ENCODE measurements around the gene ZNF821.
A peak's percentile ranks its signal among the peaks of the same experiment; 100 is the strongest.
"Not testable (repeated sequence)": the region's sequence is repeated elsewhere in the genome, so short reads cannot be mapped to it uniquely, and the experiment has no call there.

Gene ZNF821, protein sequence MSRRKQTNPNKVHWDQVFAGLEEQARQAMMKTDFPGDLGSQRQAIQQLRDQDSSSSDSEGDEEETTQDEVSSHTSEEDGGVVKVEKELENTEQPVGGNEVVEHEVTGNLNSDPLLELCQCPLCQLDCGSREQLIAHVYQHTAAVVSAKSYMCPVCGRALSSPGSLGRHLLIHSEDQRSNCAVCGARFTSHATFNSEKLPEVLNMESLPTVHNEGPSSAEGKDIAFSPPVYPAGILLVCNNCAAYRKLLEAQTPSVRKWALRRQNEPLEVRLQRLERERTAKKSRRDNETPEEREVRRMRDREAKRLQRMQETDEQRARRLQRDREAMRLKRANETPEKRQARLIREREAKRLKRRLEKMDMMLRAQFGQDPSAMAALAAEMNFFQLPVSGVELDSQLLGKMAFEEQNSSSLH

DNA sequence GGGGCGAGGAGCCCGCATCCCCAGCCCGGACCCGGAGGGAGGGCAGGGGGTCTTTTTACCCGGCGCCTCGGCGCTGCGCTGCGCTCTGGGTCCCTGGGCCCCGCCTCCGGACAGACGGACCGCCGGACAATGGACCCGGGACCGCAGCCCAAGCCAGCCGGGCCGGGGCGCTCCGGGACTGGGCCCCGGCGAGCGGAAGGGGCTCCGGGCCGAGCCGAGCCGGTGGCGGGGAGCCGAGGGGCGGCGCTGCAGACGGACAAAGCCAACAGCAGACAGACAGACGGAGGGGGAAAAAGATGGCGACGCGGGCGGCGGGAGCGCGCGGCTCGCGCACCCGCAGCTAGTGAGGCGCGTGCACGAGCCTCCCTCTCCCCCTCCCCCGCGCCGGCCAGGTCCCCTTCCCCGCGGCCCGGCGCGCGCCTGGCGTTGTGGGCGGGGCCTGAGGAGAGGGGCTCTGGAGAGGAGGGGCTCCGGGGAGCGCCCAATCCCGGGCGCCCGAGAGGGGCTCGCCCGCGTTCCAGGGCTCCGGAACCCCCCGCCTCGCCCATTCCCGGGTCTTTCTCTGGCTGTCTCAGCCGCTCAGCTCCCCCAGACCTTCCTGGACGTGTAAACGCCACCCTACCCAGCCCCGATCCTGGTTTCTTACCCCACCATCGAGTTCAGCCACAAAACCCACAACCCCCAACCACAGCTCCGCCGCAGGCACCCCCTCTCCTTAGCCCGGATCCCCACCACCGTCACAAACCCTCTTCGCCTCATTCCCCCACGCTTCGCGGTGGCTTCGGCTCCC is at the start of gene ZNF821:
ZNF821 (minus strand) TSS at position 334 of the 790 bp plus-strand sequence. CDS start 4,236 bp downstream, outside the sequence.
- DNase-seq: peak; percentile 84

DNA sequence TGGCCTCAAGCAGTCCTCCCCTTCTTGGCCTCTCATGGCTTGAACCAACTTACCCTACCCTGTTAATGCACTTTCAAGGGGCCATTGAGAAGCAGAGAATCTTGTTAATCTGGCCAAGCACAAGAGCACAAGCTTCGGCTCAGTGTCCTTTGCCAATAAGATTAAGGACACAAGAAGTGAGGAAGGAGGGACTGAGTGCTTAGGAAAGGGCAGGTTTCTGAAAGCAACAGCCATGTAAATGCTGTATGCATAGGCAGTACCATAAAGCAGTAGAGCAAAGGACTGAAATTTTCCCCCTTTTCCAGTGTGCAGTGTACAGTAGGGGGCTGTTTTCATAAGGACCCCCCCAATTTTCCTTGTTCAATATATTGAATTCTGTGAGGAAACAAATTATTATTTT is 49.0 kb upstream of the ZNF821 start:
- DNase-seq: no peak

DNA sequence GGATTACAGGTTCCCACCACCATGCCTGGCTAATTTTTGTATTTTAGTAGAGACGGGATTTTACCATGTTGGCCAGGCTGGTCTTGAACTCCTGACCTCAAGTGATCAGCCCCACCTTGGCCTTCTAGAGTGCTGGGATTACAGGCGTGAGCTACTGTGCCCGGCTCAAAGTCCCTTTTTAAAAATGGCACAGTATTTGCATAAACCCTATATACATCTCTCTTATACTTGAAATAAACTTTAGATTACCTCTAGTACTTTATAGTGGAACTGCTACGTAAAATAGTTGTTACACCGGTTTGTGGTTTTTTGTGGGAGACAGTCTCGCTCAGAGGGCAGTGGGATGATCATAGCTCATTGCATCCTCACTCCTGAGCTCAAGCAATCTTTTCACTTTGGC is 47.6 kb upstream of the ZNF821 start:
- DNase-seq: no peak

DNA sequence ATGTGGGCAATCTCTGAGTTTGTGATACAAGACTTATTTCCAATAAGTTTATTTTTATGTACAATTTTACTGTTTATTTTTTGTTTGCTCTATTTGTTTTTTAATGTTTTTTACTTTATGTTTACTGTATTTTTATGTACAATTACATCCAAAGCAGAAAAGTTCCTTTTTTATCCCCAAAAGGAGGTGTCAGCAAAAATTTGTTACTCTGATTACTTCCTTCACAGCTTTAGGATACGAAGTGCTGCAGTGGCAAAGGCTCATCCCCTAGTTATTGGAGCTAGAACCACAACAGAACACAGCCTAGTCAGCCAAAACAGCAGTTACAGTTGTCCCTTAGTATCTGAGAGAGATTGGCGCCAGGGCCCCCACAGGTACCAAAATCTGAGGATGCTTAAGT is 47.0 kb upstream of the ZNF821 start:
- peak; percentile 23 for DNase-seq

DNA sequence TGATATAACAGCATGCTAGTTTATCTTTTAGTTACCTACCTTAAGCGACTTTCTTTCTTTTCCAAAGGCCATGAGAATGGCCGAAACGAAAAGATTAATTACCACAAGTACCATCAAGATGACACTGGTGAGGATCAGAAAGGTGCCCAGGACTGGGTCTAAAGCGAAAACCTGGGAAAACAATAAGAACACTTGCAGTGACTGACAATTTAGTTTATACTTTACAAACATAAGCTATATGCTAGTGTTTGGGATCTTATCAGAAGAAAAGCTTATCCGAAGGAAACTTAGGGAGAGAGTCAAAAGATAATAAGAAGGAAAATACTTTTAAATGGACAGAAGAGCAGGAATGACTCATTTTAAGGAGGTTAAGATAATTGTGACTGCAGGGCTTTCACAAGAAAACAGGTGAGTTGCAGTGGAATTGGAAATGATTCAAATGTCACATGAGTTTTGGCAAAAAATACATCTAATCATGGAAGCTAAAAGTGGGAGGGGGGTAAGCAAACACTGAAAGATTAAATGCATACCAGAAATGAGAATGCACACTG is 46.1 kb upstream of the ZNF821 start:
- DNase-seq: no peak

DNA sequence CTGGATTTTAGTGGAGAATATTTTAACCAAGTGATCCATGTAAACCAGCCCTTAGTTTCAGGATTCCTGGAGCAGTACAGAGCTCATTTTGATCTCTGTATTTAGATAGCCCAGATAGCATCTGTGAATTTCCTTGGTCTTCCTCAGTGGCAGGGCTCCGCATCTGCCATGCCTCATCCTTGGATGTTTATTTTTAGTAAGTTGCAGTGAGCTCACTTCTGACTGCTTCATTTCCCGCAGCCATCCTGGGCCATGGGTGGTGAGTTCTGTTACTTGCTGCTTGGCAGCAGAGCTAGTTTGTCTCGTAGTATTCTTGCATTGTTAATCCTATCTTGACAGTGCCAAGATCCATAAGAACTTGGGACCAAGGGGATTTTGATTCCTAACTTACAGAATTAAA is 45.1 kb upstream of the ZNF821 start:
- DNase-seq: no peak

DNA sequence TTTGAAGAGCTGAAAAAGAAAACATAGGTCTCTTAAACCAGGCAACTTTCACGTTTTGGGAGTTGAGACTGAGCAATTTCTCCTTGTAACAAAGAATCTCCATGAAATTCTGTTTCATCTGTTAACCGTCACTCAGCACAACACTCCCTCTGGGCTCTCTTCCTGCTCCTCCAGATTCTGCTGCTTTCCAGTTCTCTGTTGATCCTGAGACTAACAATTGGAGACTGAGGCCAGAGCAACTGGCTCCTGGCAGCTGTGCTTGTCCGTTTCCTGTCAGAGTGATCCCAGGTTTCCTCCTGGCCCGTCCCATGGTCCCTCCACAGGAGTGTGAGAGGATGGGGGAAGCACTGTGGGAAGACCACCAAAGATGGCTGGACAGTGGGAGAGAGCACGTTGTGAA is 43.8 kb upstream of the ZNF821 start:
- DNase-seq: no peak

DNA sequence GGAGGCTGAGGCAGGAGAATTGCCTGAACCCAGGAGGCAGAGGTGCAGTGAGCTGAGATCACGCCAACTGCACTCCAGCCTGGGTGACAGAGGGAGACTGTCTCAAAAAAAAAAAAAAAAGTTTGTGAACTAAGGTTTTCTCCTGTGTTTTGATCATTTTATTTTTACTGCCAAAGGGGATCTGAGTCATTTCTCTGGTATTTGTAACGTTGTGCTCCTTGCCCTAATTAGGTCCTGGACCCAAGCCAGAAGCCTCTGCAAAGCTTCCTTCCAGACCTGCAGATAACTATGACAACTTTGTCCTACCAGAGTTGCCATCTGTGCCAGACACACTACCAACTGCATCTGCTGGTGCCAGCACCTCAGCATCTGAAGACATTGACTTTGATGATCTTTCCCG is 43.4 kb upstream of the ZNF821 start:
- DNase-seq: peak; percentile 90

DNA sequence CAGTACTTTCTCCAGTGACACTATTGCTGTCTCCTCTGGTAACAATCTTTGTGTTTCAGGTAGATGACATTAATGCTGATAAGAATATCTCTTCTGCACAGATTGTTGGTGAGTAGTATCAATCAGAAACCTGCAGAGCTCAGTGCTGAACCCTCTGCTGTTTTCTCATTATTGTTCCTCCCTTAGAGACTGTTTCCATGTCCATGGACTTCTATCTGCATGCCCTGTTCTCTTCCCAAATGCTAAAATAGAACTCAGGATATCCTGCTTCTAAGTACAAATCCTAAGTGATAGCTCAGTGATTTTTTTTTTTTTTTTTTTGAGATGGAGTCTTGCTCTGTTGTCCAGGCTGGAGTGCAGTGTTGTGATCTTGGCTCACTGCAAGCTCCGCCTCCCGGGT is 40.7 kb upstream of the ZNF821 start:
- DNase-seq: no peak

DNA sequence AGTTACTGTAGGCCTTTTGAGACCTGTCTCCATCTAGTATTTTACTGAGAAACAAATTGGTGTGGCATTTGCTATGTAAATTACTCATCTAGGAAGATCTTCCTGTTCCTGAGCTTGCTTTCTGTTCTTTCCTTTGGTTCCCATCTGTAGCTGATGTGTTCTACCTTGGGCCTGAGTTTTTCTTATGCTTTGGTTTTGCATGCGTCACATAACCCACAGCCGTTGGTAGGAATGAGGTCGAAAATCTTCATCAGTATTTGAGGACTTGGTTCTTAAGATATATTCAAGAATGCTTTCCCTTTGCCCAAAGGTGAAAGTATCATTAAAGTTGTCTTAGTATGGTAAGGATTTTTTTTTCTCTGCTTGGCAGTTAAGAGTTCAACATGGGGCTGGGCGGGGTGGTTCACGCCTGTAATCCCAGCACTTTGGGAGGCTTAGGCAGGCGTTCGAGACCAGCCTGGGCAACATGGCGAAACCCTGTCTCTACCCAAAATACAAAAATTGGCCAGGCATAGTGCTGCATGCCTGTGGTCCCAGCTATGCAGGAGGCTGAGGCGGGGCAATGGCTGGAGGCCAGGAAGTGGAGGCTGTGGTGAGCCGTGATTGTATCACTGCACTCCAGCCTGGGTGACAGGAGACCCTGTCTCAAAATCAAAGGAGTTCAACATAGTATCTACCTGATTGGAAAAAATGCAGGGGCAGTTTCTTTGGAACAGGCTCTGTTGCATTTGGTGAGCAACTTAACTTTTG is 40.1 kb upstream of the ZNF821 start:
- DNase-seq: no peak

DNA sequence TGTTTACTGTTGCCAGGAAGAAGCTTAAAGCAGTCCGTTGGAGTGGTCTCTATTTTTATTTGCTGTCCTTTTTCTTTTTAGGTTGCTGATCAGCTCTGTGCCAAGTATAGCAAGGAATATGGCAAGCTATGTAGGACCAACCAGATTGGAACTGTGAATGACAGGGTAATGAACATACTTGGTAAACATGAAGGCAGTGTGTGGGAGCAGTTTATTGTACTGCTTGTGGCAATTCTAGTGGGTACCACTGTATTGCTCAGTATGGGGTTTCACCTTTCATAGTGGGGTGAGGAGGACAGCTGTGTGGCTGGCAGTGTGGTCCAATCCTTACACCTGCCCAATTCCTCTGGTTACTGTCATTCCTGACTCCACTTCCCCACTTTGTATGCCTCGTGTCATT is 36.7 kb upstream of the ZNF821 start:
- no peak for DNase-seq

DNA sequence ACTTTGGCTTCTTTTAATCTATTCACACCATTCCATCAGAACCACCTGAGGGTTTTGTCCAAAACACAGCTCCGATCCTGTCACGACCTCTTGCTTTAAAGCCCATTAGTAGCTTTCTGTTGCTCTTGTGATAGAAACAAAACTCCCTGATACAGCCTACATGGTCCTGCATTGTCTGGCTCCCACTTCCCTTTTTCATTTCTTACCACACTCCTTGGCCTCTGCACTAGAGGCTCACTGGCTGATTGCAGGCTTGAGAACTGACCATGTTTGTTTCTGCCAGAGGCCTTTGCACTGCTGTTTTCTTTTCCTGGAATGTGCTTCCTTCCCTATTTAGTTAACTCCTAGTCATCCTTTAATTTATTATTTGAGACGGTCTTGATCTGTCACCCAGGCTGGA is 35.1 kb upstream of the ZNF821 start:
- peak; percentile 53 for DNase-seq

DNA sequence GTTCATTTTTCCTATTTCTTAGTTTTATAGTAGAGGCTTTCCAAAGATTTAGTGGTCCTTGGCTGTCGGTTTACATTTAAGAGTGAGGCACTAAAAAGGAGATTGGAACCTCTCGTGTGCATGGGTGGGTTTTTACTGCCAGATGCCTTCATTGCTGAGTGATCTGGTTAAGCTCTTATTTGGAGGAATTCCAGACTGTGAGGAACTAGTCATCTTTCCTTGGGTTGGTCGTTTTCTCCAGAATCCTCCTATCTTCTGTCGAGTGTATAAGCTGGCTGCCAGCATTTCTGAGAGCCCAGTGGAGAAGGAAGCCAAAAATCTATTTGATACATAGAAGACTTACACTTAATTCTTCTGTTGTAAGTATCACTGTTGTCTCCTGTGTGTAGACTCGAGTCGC is 33.9 kb upstream of the ZNF821 start:
- DNase-seq: no peak

DNA sequence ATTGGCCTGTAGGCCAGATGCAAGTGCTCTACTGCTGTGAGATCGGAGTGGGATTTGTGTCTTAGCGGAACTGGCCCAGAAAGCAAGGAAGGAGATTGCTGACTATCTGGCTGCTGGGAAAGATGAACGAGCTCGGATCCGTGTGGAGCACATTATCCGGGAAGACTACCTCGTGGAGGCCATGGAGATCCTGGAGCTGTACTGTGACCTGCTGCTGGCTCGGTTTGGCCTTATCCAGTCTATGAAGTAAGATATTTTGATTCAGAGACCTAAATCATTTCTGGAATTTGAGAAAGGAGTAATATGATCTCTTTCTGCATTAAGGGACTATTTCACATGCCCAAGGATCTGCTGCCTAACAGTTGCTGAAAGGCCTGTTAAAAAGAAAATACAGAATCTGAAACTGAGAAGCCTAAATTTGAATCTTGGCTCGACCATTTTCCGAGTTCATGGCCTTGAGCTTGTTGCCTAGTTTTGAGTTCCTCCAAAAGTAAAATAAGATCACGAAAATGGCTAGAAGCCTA is 32.5 kb upstream of the ZNF821 start:
- DNase-seq: no peak

DNA sequence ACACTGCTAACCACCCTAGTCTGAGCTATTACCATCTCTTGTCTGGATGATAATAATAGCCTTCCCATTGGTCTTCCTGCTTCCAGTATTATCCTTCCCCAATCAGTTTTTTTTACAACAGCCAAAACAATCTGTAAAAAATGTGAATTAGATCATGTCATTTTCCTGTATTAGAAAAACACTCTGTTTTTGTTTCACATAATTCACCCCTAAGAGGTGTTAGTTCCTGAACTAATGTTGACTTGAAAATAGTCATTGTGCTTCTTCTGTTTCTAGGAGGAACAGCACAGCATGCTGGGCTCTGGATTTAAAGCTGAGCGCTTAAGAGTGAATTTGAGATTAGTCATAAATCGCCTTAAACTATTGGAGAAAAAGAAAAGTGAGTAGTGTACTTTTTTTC is 31.4 kb upstream of the ZNF821 start:
- no peak for DNase-seq

DNA sequence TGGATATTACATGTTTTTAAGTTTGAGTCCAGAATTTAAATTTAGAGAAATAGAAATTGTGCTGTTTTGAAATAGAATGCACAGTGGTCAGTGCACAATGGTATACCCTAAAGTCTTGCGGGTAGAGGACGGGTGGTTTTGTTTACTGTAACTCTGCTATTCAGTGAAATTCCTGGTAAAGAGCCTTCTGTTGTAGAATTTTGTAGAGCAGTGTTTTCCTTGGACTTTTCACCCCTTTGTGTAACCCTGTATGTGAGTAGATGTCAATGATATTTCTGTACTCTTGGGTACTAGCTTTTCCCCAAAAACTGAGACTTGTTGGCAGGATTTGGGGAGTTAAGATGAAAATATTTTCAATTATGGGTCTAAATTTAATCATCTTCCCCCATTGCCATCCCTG is 30.8 kb upstream of the ZNF821 start:
- DNase-seq: no peak

DNA sequence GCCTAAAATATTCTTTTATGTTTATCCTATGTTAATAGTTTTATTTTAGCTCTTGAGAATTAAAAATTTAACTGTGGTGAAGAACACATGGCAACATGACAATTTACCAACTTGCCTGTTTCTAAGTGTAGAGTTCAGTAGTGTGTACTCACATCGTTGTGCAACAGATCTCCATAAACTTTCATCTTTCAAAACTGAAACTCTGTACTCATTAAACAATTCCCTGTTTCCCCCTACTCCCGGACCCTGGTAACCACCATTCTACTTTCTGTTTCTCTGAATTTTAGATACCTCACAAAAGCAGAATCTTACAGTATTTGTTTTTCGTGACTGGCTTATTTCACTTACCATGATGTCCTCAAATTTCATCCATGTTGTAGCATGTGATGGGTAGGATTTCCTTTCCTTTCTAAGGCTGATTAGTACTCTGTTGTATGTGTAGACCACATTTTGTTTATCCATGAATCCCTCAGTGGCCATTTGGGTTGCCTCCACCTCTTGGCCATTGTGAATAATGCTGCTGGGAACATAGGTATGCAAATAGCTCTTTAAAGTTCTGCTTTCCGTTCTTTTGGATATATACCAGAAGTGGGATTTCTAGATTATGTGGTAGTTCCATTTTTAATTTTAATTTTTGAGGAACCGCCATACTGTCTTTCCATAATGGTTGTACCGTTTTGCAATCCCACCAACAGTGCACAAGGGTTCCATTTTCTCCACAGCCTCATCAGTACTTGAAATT is 28.7 kb upstream of the ZNF821 start:
- DNase-seq: no peak

DNA sequence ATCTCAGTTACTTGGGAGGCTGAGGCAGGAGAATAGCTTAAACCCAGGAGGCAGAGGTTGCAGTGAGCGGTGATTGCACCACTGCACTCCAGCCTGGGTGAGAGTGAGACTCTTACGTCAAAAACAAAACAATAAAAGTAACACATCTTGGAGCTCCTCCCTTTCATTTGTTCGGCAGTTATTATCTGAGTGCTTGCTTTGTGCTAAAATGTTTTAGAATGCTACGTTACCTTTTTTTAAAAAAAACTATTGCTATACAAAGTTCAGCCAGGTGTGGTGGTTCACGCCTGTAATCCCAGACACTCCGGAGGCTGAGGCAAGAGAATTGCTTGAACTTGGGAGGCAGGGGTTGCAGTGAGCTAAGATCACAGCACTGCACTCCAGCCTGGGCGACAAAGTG is 27.1 kb upstream of the ZNF821 start:
- no peak for DNase-seq

DNA sequence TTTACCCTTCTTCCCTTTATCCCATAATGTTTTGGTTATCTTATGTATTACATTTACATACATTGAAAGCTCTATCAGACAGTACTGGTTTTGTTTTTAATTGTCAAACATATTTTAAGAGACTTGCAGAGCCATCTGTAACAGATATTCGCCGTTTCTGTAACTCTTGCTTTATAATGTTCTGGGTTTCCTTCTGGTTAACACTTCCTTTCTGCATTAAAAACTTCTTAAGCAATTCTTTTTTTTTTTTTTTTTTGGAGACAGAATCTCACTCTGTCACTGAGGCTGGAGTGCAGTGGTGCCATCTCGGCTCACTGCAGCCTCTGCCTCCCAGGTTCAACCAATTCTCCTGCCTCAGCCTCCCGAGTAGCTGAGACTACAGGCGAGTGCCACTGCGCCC is 21.8 kb upstream of the ZNF821 start:
- not testable (repeated sequence) for DNase-seq

DNA sequence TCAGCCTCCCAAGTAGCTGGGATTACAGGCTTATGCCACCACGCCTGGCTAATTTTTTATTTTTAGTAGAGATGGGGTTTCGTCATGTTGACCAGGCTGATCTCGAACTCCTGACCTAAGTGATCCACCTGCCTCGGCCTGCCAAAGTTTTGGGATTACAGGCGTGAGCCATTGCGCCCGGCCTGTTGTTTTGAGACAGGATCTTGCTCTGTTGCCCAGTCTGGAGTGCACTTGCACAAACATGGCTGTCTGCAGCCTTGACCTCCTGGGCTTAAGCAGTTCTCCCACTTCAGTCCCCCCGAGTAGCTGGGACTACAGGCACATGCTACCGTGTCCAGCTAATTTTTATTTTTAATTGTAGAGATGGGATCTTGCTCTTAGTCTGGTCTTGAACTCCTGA is 20.3 kb upstream of the ZNF821 start:
- no peak for DNase-seq

DNA sequence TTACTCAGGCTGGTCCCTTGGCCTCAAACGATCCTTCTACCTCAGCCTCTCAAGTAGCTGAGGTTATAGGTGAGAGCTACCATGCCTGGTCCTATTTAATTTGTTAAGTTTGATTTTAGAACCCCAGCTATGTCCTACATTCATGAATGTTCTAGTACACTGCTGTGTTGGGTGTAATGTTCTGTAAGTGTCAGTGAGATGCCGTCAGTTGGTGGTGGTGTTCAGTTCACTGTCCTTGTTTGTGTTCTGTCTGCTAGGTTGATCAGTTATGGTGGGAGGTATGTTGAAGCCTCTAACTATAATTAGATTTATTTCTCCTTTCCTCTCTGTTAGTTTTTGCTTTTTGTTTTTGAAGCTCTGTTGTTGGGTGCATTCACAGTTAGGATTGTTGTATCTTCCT is 19.6 kb upstream of the ZNF821 start:
- DNase-seq: no peak

DNA sequence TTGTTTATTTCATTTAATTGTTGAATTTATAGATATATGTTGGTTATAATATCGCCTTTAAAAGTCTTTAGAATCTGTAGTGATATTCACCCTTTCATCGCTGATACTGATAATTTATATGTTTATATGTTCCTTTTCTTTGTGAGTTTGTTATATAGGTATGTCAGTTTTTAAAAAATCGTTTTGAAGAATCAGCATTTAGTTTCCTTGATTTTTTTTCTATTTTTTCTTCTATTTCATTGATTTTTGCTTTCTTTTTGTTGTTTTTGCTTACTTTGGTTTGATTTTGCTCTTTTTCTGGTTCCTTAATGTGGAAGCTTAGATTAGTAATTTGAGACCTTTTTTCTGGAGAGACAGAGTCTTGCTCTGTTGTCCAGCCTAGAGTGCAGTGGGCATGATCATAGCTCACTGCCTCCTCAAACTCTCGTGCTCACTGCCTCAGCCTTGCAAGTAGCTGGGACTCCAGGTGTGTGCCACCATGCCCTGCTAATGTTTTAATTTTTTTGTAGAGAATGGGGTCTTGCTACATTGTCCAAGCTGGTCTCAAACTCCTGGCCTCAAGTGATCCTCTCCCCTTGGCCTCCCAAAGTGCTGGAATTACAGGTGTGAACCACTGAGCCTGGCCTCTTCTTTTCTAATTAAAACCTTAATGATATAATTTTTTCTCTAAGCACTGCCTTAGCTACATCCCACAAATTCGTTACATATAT is 18.8 kb upstream of the ZNF821 start:
- no peak for DNase-seq

Measured in RPMI8226 (cell line).